Prostate gland (tissue), 2 donors: ENCODE results near the gene CSNK1E.

ENCODE experiments used
- CTCF ChIP-seq, 4 experiments: fragments of 200-600 bp in 2 of 4; fragments of 450-650 bp in 2 of 4; sonication (generic) in 2 of 4; IDR thresholded peaks; 1 replicate in 3 of 4; 2 replicates in 1 of 4; pipeline ENCODE4 v1.5.1; 2016 to 2019; ENCODE audit warnings: antibody characterized with exemption in 4 of 4, mild to moderate bottlenecking in 2 of 4, moderate library complexity in 2 of 4
- POLR2A ChIP-seq: fragments of 450-650 bp; IDR thresholded peaks from one replicate; pipeline ENCODE4 v1.6.1; 2016; ENCODE audit warnings: antibody characterized with exemption, mild to moderate bottlenecking
- POLR2AphosphoS5 ChIP-seq: sonication (generic); formaldehyde crosslinking; IDR thresholded peaks from one replicate; pipeline ENCODE4 v1.6.1; 2017; ENCODE audit warnings: antibody characterized with exemption

DNA sequence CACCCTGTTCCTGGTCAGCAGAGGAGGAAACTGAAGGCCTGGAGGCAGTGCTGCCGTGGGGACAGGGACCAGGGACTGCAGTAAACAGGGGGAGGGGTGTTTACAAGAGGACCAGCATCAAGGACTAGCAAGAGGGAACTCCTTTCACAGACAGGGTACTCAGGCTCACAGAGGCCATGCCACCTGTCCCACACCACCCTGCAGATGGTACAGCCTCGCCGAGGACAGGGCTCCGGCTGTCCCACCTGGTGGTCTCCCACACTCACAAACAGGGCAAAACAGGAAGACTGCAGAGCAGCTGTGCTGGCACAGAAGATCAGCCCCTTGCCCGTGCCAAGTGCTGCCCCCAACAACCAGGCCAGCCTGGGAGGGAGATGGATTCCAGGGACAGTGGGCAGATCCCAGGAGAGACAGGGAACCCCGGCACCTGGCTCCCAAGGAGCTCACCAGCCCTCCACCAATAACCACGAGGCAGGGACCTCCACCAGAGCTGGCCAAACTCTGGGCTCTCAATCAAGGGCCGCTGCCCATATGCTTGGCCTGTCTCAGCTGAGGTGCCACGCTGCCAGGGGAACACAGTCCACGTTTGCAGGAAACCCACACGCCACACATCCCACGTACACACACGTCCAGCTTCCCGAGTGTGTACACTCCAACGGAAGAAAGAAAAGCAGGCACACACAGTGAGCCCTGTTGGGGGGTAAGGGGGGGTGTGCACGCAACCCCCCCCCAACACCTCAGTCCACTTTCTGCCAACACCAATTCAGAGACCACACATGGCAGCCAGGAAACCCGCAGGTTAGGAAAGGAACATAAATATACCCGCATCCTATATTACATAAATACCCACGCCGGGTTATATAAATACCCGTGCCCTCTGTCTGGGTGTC lies 2.1 kb downstream of the CSNK1E start:
- TF ChIP-seq CTCF (IDR thresholded peaks at IDR 0.05) (no peak), POLR2AphosphoS5 (no peak), POLR2A (no peak)
